AG04450 (cell line): ENCODE data around the gene TMEM174. TPM values are rescaled to one million over a fixed set of nuclear protein-coding genes. Genes with fewer than 3 reads are reported as not detected.

Source experiments
- CTCF ChIA-PET: fragments of 300-600, 350-600 bp; formaldehyde crosslinking; extraction: SDS; loops from one replicate; lab custom pipeline; 2022; ENCODE audit warnings: antibody characterized with exemption, inconsistent platforms; lab: Charles Lee
- POLR2A ChIA-PET: fragments of 350-600 bp; formaldehyde crosslinking; extraction: SDS; loops from one replicate; lab custom pipeline; 2021; ENCODE audit warnings: antibody characterized with exemption, inconsistent platforms; lab: Yijun Ruan, JAX
- DNase-seq: peaks from one replicate; pipeline ENCODE4 v3.0.0-alpha.2; 2011; ENCODE audit warnings: low read depth, low spot score
- H3K27ac ChIP-seq: one replicate; pipeline ENCODE4 v1.5.1; 2012; ENCODE audit warnings: low read depth, low read length, control low read depth
- H3K27me3 ChIP-seq: one replicate; pipeline ENCODE4 v1.6.0; 2012; ENCODE audit warnings: low read length; ENCODE audit not compliant: control insufficient read depth, insufficient read depth
- H3K4me3 ChIP-seq: 2 replicates; pipeline ENCODE4 v1.5.1; 2011; ENCODE audit warnings: mild to moderate bottlenecking, low read depth, low read length, control low read depth
- H3K9me3 ChIP-seq: 2 replicates; pipeline ENCODE4 v1.5.1; 2012; ENCODE audit warnings: low read length; ENCODE audit not compliant: control insufficient read depth, insufficient read depth
- CTCF ChIP-seq: IDR thresholded peaks from 2 replicates; pipeline ENCODE4 v1.5.1; 2011; ENCODE audit warnings: low read depth, low read length, control low read depth, inconsistent platforms
- polyA plus RNA-seq: library from polyadenylated mRNA; depleted of rRNA; stranded (reverse); fragments of >200 nt; gene quantifications from 2 replicates; pipeline ENCODE4 v1.2.3, GENCODE V29; 2011

Gene TMEM174
- polyA plus RNA-seq, 1 experiment: not detected

GRCh38 chr5:73142035-73142434 is 31.0 kb upstream of the TMEM174 start:
- CTCF ChIA-PET: no interaction called here
- no peak for DNase-seq

GRCh38 chr5:73143716-73144115 is 29.3 kb upstream of the TMEM174 start:
- DNase-seq: no peak
- no peaks in the 10 kb centered on the region for H3K9me3 ChIP-seq
- POLR2A ChIA-PET: no interaction called here
- CTCF ChIA-PET: interaction anchor here (1.0 kb wide), 1 partner anchor 58 kb away, joined by 4 read pairs; no protein-coding TSS in a partner anchor
- TF ChIP-seq CTCF: no peak
- no peak overlapping the region for H3K4me3 ChIP-seq
- peaks cover 5% of the 10 kb centered on the region for H3K27me3 ChIP-seq
- no peak overlapping the region for H3K27ac ChIP-seq

More at GRCh38 chr5:73142035-73142434, 31.0 kb upstream of the TMEM174 start:
- POLR2A ChIA-PET: no interaction called here
- Histone ChIP-seq H3K9me3 (no peaks in the 10 kb centered on the region), H3K27ac (no peak overlapping the region), H3K4me3 (no peak overlapping the region), H3K27me3 (peaks cover 5% of the 10 kb centered on the region)
- TF ChIP-seq CTCF: no peak

- H3K4me3 ChIP-seq: no peak overlapping the region
- ChIA-PET POLR2A (no interaction called here), CTCF (no interaction called here)
- H3K27me3 ChIP-seq: peaks cover 4% of the 10 kb centered on the region
- no peak for TF ChIP-seq CTCF
- H3K27ac ChIP-seq: no peak overlapping the region
- no peak for DNase-seq
- no peaks in the 10 kb centered on the region for H3K9me3 ChIP-seq
Observed at GRCh38 chr5:73149540-73149939, 23.5 kb upstream of the TMEM174 start.

GRCh38 chr5:73150876-73151275 is 22.1 kb upstream of the TMEM174 start:
- POLR2A ChIA-PET: no interaction called here
- Histone ChIP-seq H3K4me3 (no peak overlapping the region), H3K27me3 (peaks cover 4% of the 10 kb centered on the region), H3K27ac (no peak overlapping the region), H3K9me3 (peaks cover 3% of the 10 kb centered on the region; the same call in 1 of the 2 replicates)
- CTCF ChIA-PET: no interaction called here
- no peak for DNase-seq
- no peak for TF ChIP-seq CTCF

GRCh38 chr5:73151766-73152410 is 21.1 kb upstream of the TMEM174 start:
- DNase-seq: no peak
- Histone ChIP-seq H3K9me3 (peaks cover 3% of the 10 kb centered on the region; the same call in 1 of the 2 replicates), H3K27ac (no peak overlapping the region), H3K27me3 (no peaks in the 10 kb centered on the region), H3K4me3 (no peak overlapping the region)
- ChIA-PET CTCF (interaction anchor here (0.9 to 2.6 kb wide), 3 partner anchors 16 to 64 kb away, joined by 3 to 8 read pairs (median 3); no protein-coding TSS in a partner anchor), POLR2A (no interaction called here)
- no peak for TF ChIP-seq CTCF
